HepG2 (cell line): ENCODE measurements around the gene MAGT1. TPM values are rescaled to one million over a fixed set of nuclear protein-coding genes. Genes with fewer than 3 reads are reported as not detected.

Experiments
- ARID3A ChIP-seq: IDR thresholded peaks from 2 replicates; pipeline ENCODE4 v1.6.1; 2012; ENCODE audit warnings: low read depth, low read length, improper control_type of control experiment
- ARNTL ChIP-seq: sonication (generic); formaldehyde crosslinking; IDR thresholded peaks from 2 replicates; pipeline ENCODE4 v1.4.0; 2020; ENCODE audit warnings: mild to moderate bottlenecking, missing genetic modification reagents
- BRD4 ChIP-seq: sonication (generic); formaldehyde crosslinking; IDR thresholded peaks from 2 replicates; pipeline ENCODE4 v1.4.0; 2020; ENCODE audit warnings: missing genetic modification reagents
- FOXP1 ChIP-seq, 2 experiments: fragments of 450-650 bp in 1 of 2; IDR thresholded peaks; 2 replicates each; pipeline ENCODE4 v1.6.1; 2017 to 2018; ENCODE audit warnings: antibody characterized with exemption in 1 of 2
- HMGA1 ChIP-seq: sonication (generic); formaldehyde crosslinking; conservative IDR thresholded peaks from 2 replicates; pipeline ENCODE4 v1.4.0; 2020; ENCODE audit warnings: missing genetic modification reagents
- ISL2 ChIP-seq: sonication (generic); formaldehyde crosslinking; IDR thresholded peaks from 2 replicates; pipeline ENCODE4 v1.5.0; 2020; ENCODE audit warnings: missing genetic modification reagents
- KDM5A ChIP-seq: fragments of 200-600 bp; sonication (generic); IDR thresholded peaks from 2 replicates; pipeline ENCODE4 v1.7.0; 2018; ENCODE audit warnings: antibody characterized with exemption, mild to moderate bottlenecking, low read length, borderline replicate concordance
- KMT2B ChIP-seq: IDR thresholded peaks from 2 replicates; pipeline ENCODE4 v1.6.1; 2016; ENCODE audit warnings: missing genetic modification reagents, missing compliant biosample characterization
- MIER2 ChIP-seq: IDR thresholded peaks from 2 replicates; pipeline ENCODE4 v1.6.1; 2016; ENCODE audit warnings: missing biosample characterization, missing genetic modification reagents
- RBM22 ChIP-seq: fragments of 200-400 bp; formaldehyde crosslinking; optimal IDR thresholded peaks from 2 replicates; pipeline ENCODE3; 2017; ENCODE audit warnings: mild to moderate bottlenecking, low read length, moderate library complexity
- ZNF34 ChIP-seq: sonication (generic); formaldehyde crosslinking; IDR thresholded peaks from 2 replicates; pipeline ENCODE4 v1.4.0; 2020; ENCODE audit warnings: mild to moderate bottlenecking, missing genetic modification reagents, borderline replicate concordance
- ZNF407 ChIP-seq: sonication (generic); formaldehyde crosslinking; IDR thresholded peaks from one replicate; pipeline ENCODE4 v1.5.1; 2020; ENCODE audit warnings: mild to moderate bottlenecking, missing genetic modification reagents; ENCODE audit errors: not compliant biosample characterization
- polyA plus RNA-seq, 8 experiments: library from polyadenylated mRNA; depleted of rRNA in 3 of 8; stranded (reverse) in 7 of 8; unstranded in 1 of 8; fragments of >200 nt; fragmentation: Illumina TruSeq in 4 of 8; extraction: Trizol in 4 of 8; gene quantifications; 2 replicates each; pipeline versions ENCODE4 v1.2.1 to v1.2.3, GENCODE V29; 2011 to 2016; ENCODE audit warnings: low read depth in 4 of 8, missing spikeins in 1 of 8, mixed read lengths in 1 of 8; ENCODE audit not compliant: insufficient read depth in 1 of 8
- total RNA-seq, 5 experiments: library from RNA; depleted of rRNA; stranded (reverse); fragments of >200 nt; fragmentation: Illumina TruSeq; extraction: Trizol; gene quantifications; 2 replicates each; pipeline ENCODE4 v1.2.3, GENCODE V29; 2016; ENCODE audit warnings: low read depth in 1 of 5
- TF ChIP-seq, protein P1 (sequence below): sonication (generic); formaldehyde crosslinking; IDR thresholded peaks from 2 replicates; pipeline ENCODE4 v1.4.0; 2020; ENCODE audit warnings: mild to moderate bottlenecking, missing genetic modification reagents

Gene MAGT1
- total and polyA plus RNA-seq, 2 of the 13 experiments (the other 11 are each of a cell fraction or from before 2014, with no cell fraction given) = 38.0 to 75.0 TPM

GRCh38 chrX:77910108-77910840 lies 15.0 kb upstream of the MAGT1 start, which contains the start of gene ATP7A (continued):
- TF ChIP-seq ZNF34 (CRISPR knock-in tag) (no peak), BRD4 (no peak), KMT2B (peak; percentile 70), HMGA1 (no peak), MIER2 (CRISPR knock-in tag) (no peak), ARNTL (CRISPR knock-in tag) (no peak), ISL2 (CRISPR knock-in tag) (no peak), KDM5A (no peak; the same call in 1 of the 2 replicates), ARID3A (no peak), FOXP1 (IDR thresholded peaks at IDR 0.05) (no peak), FOXP1 (CRISPR knock-in tag; IDR thresholded peaks at IDR 0.05) (no peak), RBM22 (no peak), ZNF407 (CRISPR knock-in tag) (no peak)
- TF ChIP-seq, protein P1, sequence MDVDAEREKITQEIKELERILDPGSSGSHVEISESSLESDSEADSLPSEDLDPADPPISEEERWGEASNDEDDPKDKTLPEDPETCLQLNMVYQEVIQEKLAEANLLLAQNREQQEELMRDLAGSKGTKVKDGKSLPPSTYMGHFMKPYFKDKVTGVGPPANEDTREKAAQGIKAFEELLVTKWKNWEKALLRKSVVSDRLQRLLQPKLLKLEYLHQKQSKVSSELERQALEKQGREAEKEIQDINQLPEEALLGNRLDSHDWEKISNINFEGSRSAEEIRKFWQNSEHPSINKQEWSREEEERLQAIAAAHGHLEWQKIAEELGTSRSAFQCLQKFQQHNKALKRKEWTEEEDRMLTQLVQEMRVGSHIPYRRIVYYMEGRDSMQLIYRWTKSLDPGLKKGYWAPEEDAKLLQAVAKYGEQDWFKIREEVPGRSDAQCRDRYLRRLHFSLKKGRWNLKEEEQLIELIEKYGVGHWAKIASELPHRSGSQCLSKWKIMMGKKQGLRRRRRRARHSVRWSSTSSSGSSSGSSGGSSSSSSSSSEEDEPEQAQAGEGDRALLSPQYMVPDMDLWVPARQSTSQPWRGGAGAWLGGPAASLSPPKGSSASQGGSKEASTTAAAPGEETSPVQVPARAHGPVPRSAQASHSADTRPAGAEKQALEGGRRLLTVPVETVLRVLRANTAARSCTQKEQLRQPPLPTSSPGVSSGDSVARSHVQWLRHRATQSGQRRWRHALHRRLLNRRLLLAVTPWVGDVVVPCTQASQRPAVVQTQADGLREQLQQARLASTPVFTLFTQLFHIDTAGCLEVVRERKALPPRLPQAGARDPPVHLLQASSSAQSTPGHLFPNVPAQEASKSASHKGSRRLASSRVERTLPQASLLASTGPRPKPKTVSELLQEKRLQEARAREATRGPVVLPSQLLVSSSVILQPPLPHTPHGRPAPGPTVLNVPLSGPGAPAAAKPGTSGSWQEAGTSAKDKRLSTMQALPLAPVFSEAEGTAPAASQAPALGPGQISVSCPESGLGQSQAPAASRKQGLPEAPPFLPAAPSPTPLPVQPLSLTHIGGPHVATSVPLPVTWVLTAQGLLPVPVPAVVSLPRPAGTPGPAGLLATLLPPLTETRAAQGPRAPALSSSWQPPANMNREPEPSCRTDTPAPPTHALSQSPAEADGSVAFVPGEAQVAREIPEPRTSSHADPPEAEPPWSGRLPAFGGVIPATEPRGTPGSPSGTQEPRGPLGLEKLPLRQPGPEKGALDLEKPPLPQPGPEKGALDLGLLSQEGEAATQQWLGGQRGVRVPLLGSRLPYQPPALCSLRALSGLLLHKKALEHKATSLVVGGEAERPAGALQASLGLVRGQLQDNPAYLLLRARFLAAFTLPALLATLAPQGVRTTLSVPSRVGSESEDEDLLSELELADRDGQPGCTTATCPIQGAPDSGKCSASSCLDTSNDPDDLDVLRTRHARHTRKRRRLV (CRISPR knock-in tag) = no peak
